Liver (tissue), 9 donors: ENCODE data around the gene PLAAT5. TPM values are rescaled to one million over a fixed set of nuclear protein-coding genes. Genes with fewer than 3 reads are reported as not detected.

Source experiments
- DNase-seq: peaks from one replicate; pipeline ENCODE4 v3.0.0-alpha.2; 2017; ENCODE audit warnings: low spot score
- H3K27ac ChIP-seq, 2 donors: one replicate each; pipeline ENCODE4 v1.7.0; 2013; ENCODE audit warnings: inconsistent platforms in 2 of 2, low read length in 2 of 2, control low read depth in 1 of 2, low read depth in 1 of 2, mild to moderate bottlenecking in 1 of 2
- H3K27me3 ChIP-seq, 4 donors: one replicate each; pipeline versions ENCODE4 v1.6.1 to v1.7.0; 2013; ENCODE audit warnings: low read length in 3 of 4, inconsistent platforms in 1 of 4, mild to moderate bottlenecking in 1 of 4, moderate library complexity in 1 of 4; ENCODE audit not compliant: control insufficient read depth in 4 of 4, insufficient read depth in 4 of 4
- H3K36me3 ChIP-seq, 4 donors: one replicate each; pipeline versions ENCODE4 v1.6.1 to v1.7.0; 2013; ENCODE audit warnings: low read length in 3 of 4, mild to moderate bottlenecking in 3 of 4, low read depth in 1 of 4, moderate library complexity in 1 of 4; ENCODE audit not compliant: control insufficient read depth in 4 of 4, insufficient read depth in 3 of 4
- H3K4me1 ChIP-seq, 4 donors: one replicate each; pipeline versions ENCODE4 v1.6.1 to v1.7.0; 2013; ENCODE audit warnings: low read length in 3 of 4, mild to moderate bottlenecking in 3 of 4, moderate library complexity in 1 of 4; ENCODE audit not compliant: control insufficient read depth in 4 of 4, insufficient read depth in 4 of 4
- H3K4me3 ChIP-seq, 3 donors: one replicate each; pipeline versions ENCODE4 v1.6.1 to v1.7.0; 2013; ENCODE audit warnings: low read length in 3 of 3, control low read depth in 1 of 3, low read depth in 1 of 3, mild to moderate bottlenecking in 1 of 3
- H3K9ac ChIP-seq, 2 donors: one replicate each; pipeline ENCODE4 v1.7.0; 2013; ENCODE audit warnings: low read length in 2 of 2, mild to moderate bottlenecking in 2 of 2, moderate library complexity in 2 of 2, control low read depth in 1 of 2, low read depth in 1 of 2
- H3K9me3 ChIP-seq, 4 donors: one replicate each; pipeline versions ENCODE4 v1.6.1 to v1.7.0; 2013; ENCODE audit warnings: low read length in 3 of 4; ENCODE audit not compliant: control insufficient read depth in 4 of 4
- ATF3 ChIP-seq: IDR thresholded peaks from 2 replicates; pipeline ENCODE4 v1.6.1; 2016; ENCODE audit warnings: antibody characterized with exemption
- CTCF ChIP-seq: fragments of 150-350 bp; IDR thresholded peaks from 2 replicates; pipeline ENCODE4 v1.5.1; 2017; ENCODE audit warnings: improper control_type of control experiment, low read depth, low read length; ENCODE audit not compliant: missing input control
- EGR1 ChIP-seq, 2 donors: IDR thresholded peaks; 2 replicates each; pipeline ENCODE4 v1.6.1; 2016 to 2018; ENCODE audit warnings: antibody characterized with exemption in 2 of 2, low read depth in 2 of 2
- FOXA2 ChIP-seq: IDR thresholded peaks from 2 replicates; pipeline ENCODE4 v1.6.1; 2016; ENCODE audit warnings: antibody characterized with exemption
- GABPA ChIP-seq, 2 donors: IDR thresholded peaks in 1 of 2; conservative IDR thresholded peaks in 1 of 2; 2 replicates each; pipeline ENCODE4 v1.6.1; 2016; ENCODE audit warnings: antibody characterized with exemption in 2 of 2, mild to moderate bottlenecking in 1 of 2, moderate library complexity in 1 of 2
- HNF4A ChIP-seq, 2 donors: conservative IDR thresholded peaks; 2 replicates each; pipeline ENCODE4 v1.6.1; 2016; ENCODE audit warnings: antibody characterized with exemption in 2 of 2, mild to moderate bottlenecking in 2 of 2
- JUND ChIP-seq, 2 donors: IDR thresholded peaks; 2 replicates each; pipeline ENCODE4 v1.6.1; 2016; ENCODE audit warnings: antibody characterized with exemption in 2 of 2
- MAX ChIP-seq: IDR thresholded peaks from 2 replicates; pipeline ENCODE4 v1.6.1; 2016; ENCODE audit warnings: antibody characterized with exemption
- NR2F2 ChIP-seq: IDR thresholded peaks from 2 replicates; pipeline ENCODE4 v1.6.1; 2016; ENCODE audit warnings: antibody characterized with exemption
- RAD21 ChIP-seq, 2 donors: IDR thresholded peaks; 2 replicates each; pipeline ENCODE4 v1.6.1; 2016; ENCODE audit warnings: antibody characterized with exemption in 2 of 2, mild to moderate bottlenecking in 2 of 2
- REST ChIP-seq: IDR thresholded peaks from 2 replicates; pipeline ENCODE4 v1.6.1; 2016; ENCODE audit warnings: antibody characterized with exemption, mild to moderate bottlenecking
- RXRA ChIP-seq, 2 donors: IDR thresholded peaks; 2 replicates each; pipeline ENCODE4 v1.6.1; 2017 to 2018; ENCODE audit warnings: antibody characterized with exemption in 2 of 2, mild to moderate bottlenecking in 1 of 2
- SP1 ChIP-seq: IDR thresholded peaks from 2 replicates; pipeline ENCODE4 v1.6.1; 2018; ENCODE audit warnings: antibody characterized with exemption, mild to moderate bottlenecking
- TAF1 ChIP-seq: conservative IDR thresholded peaks from 2 replicates; pipeline ENCODE4 v1.6.1; 2016; ENCODE audit warnings: antibody characterized with exemption, mild to moderate bottlenecking
- YY1 ChIP-seq: IDR thresholded peaks from 2 replicates; pipeline ENCODE4 v1.6.1; 2016; ENCODE audit warnings: antibody characterized with exemption, mild to moderate bottlenecking
- ZBTB33 ChIP-seq: IDR thresholded peaks from 2 replicates; pipeline ENCODE4 v1.6.1; 2016; ENCODE audit warnings: antibody characterized with exemption
- WGBS: extraction: QIAGEN DNeasy Blood & Tissue Kit; methylation state at CpG from one replicate; pipeline ENCODE4 v1.1.7; 2013; 5-methylcytosine and 5-hydroxymethylcytosine counted together
- polyA plus RNA-seq, 2 donors: library from polyadenylated mRNA; stranded (reverse) in 1 of 2; unstranded in 1 of 2; fragments of 200-250 nt in 1 of 2; fragments of >200 nt in 1 of 2; fragmentation: Nextera tagmentation in 1 of 2; extraction: Ambion mirVana in 1 of 2; gene quantifications; one replicate each; pipeline versions ENCODE4 v1.2.1 to v1.2.3, GENCODE V29; 2013 to 2015
- total RNA-seq, 2 donors: library from RNA; depleted of rRNA; stranded (reverse); fragments of >200 nt; gene quantifications; one replicate each; pipeline ENCODE4 v1.2.3, GENCODE V29; 2014
- donor health status: healthy.
- donor health status: healthy.
- donor health status: healthy.
- donor health status: healthy.
- donor health status: healthy.

The PLAAT5 gene
- total and polyA plus RNA-seq, 4 donors: 0.03 to 1.4 TPM; not detected in 2

GRCh38 chr11:63476618-63477017, 14.3 kb downstream of the PLAAT5 start:
- H3K9ac ChIP-seq: no peak overlapping the region

GRCh38 chr11:63472372-63472771, 18.6 kb downstream of the PLAAT5 start:
- DNase-seq: no peak
- H3K27me3 ChIP-seq: no peaks in the 10 kb centered on the region
- no peak overlapping the region for H3K27ac ChIP-seq

More at GRCh38 chr11:63476618-63477017, 14.3 kb downstream of the PLAAT5 start:
- H3K9me3 ChIP-seq: peaks cover 0 to 3% (median 0%) of the 10 kb centered on the region in 4 donors
- H3K4me3 ChIP-seq: no peak overlapping the region
- H3K36me3 ChIP-seq: no peaks in the 10 kb centered on the region
- no peak for DNase-seq
- no peaks in the 10 kb centered on the region for H3K27me3 ChIP-seq
- no peak for TF ChIP-seq RXRA (IDR thresholded peaks at IDR 0.05)
- TF ChIP-seq NR2F2: no peak
- no peak for TF ChIP-seq ATF3
- no peak overlapping the region for H3K27ac ChIP-seq
- H3K4me1 ChIP-seq: peaks cover 0 to 3% (median 0%) of the 10 kb centered on the region in 4 donors

More at GRCh38 chr11:63472372-63472771, 18.6 kb downstream of the PLAAT5 start:
- no peaks in the 10 kb centered on the region for H3K36me3 ChIP-seq
- WGBS: 80% methylated on average over 3 of the region's 3 CpGs
- no peak overlapping the region for H3K9ac ChIP-seq
- no peak overlapping the region for H3K4me3 ChIP-seq
- no peaks in the 10 kb centered on the region for H3K4me1 ChIP-seq
- TF ChIP-seq SP1: no peak
- no peak for TF ChIP-seq EGR1 (IDR thresholded peaks at IDR 0.05; ENCODE audit: low read depth in 2 of 2)
- no peak for TF ChIP-seq JUND (IDR thresholded peaks at IDR 0.05)
- no peak for TF ChIP-seq MAX
- no peak for TF ChIP-seq HNF4A (conservative IDR thresholded peaks at IDR 0.05)
- no peak for TF ChIP-seq REST
- no peak for TF ChIP-seq ZBTB33
- no peak for TF ChIP-seq YY1
- no peak for TF ChIP-seq GABPA (IDR thresholded peaks at IDR 0.05 in 1 of 2, conservative IDR thresholded peaks at IDR 0.05 in 1 of 2)
- TF ChIP-seq RAD21 (IDR thresholded peaks at IDR 0.05): no peak
- TF ChIP-seq TAF1: no peak
- no peak for TF ChIP-seq FOXA2
- no peak for TF ChIP-seq CTCF
- H3K9me3 ChIP-seq: peaks cover 0 to 7% (median 3%) of the 10 kb centered on the region in 4 donors
